Spleen (tissue), 7 donors: ENCODE measurements around the gene GZMH.

Source experiments
- CTCF ChIP-seq, 11 experiments: fragments of 200-600 bp in 7 of 11; fragments of 450-650 bp in 4 of 11; sonication (generic) in 4 of 11; IDR thresholded peaks in 8 of 11; conservative IDR thresholded peaks in 3 of 11; 1 replicate in 7 of 11; 2 replicates in 4 of 11; pipeline versions ENCODE4 v1.4.0 to v1.8.0; 2016 to 2021; ENCODE audit warnings: antibody characterized with exemption in 11 of 11, inconsistent platforms in 4 of 11, mild to moderate bottlenecking in 1 of 11
- POLR2A ChIP-seq, 3 donors: fragments of 450-650 bp; IDR thresholded peaks; one replicate each; pipeline ENCODE4 v1.5.1; 2017; ENCODE audit warnings: antibody characterized with exemption in 3 of 3, mild to moderate bottlenecking in 1 of 3
- donor health status: DM: no; HTN: no; CAD: no; lungs with moderate emphysema.
- donor health status: DM: no; HTN: no; CAD: no.
- donor health status: DM: no; HTN: no; CAD: no.

GRCh38 chr14:24613241-24613640 is 3.8 kb upstream of the GZMH start:
- no peak for TF ChIP-seq CTCF (IDR thresholded peaks at IDR 0.05 in 8 of 11, conservative IDR thresholded peaks at IDR 0.05 in 3 of 11)
- TF ChIP-seq POLR2A (IDR thresholded peaks at IDR 0.05), result no peak
